ENCODE results near the gene ASIP. TPM values are rescaled to one million over a fixed set of nuclear protein-coding genes. Genes with fewer than 3 reads are reported as not detected.

The ASIP gene
- total RNA-seq, 1 donor from 2014 or later: not detected

- Mint-ChIP-seq H3K4me3 (peak overlapping the region; percentile 45), H3K4me1 (ENCODE audit: low read depth) (no peaks in the 10 kb centered on the region), H3K9me3 (no peaks in the 10 kb centered on the region), H3K36me3 (ENCODE audit: low read depth) (no peaks in the 10 kb centered on the region), H3K27me3 (ENCODE audit: insufficient read depth) (peaks cover 23% of the 10 kb centered on the region), H3K27ac (no peak overlapping the region)
- intact Hi-C loops (cut with micrococcal nuclease): loop anchor here (1.0 to 2.0 kb wide), 9 partner anchors 9 to 457 kb away; partner anchors contain the start of genes AHCY, DYNLRB1, ITCH and TP53INP2
- no peak for DNase-seq (ENCODE audit: low spot score)
Observed at GRCh38 chr20:34312024-34312460, 70.8 kb downstream of the ASIP start.

GRCh38 chr20:34312544-34313217, 71.5 kb downstream of the ASIP start:
- Mint-ChIP-seq H3K4me3 (no peak overlapping the region), H3K4me1 (ENCODE audit: low read depth) (no peaks in the 10 kb centered on the region), H3K9me3 (no peaks in the 10 kb centered on the region)

DNA sequence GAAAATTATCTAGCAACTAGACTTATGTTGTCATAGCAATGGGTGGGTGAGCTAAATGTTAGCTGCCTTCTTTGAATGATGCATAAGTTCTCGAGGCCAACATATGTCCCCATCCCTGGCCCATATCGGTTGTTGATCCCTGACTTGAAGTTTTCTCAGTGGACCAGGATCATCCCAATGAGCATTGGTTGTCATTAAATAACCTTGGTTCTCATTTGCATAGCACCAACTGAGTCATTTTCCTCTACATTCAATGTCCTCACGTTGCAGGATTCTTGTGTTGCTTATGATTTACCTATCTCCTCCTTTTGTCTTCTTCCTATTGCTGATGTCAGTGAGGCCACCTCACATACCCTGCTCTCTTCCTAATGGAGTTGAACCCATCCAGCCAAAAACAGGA, 74.0 kb downstream of the ASIP start:
- H3K4me3 Mint-ChIP-seq: no peak overlapping the region
- H3K27me3 Mint-ChIP-seq (ENCODE audit: insufficient read depth): peaks cover 34% of the 10 kb centered on the region
- DNase-seq (ENCODE audit: low spot score): no peak
- no peaks in the 10 kb centered on the region for H3K9me3 Mint-ChIP-seq
- intact Hi-C loops (cut with micrococcal nuclease): no loop called here
- H3K27ac Mint-ChIP-seq: no peak overlapping the region
- no peaks in the 10 kb centered on the region for H3K4me1 Mint-ChIP-seq (ENCODE audit: low read depth)
- H3K36me3 Mint-ChIP-seq (ENCODE audit: low read depth): no peaks in the 10 kb centered on the region

More at GRCh38 chr20:34312544-34313217, 71.5 kb downstream of the ASIP start:
- Mint-ChIP-seq H3K27ac (no peak overlapping the region), H3K27me3 (ENCODE audit: insufficient read depth) (peaks cover 27% of the 10 kb centered on the region), H3K36me3 (ENCODE audit: low read depth) (no peaks in the 10 kb centered on the region)
- DNase-seq (ENCODE audit: low spot score): peak; percentile 80
- intact Hi-C loops (cut with micrococcal nuclease): loop anchor here (1.0 to 2.0 kb wide), 9 partner anchors 9 to 457 kb away; partner anchors contain the start of genes AHCY, DYNLRB1, ITCH and TP53INP2

- H3K27ac Mint-ChIP-seq: no peak overlapping the region
- peaks cover 32% of the 10 kb centered on the region for H3K27me3 Mint-ChIP-seq (ENCODE audit: insufficient read depth)
- no peaks in the 10 kb centered on the region for H3K4me1 Mint-ChIP-seq (ENCODE audit: low read depth)
- intact Hi-C loops (cut with micrococcal nuclease): no loop called here
- H3K9me3 Mint-ChIP-seq: no peaks in the 10 kb centered on the region
- H3K36me3 Mint-ChIP-seq (ENCODE audit: low read depth): no peaks in the 10 kb centered on the region
- no peak overlapping the region for H3K4me3 Mint-ChIP-seq
- DNase-seq (ENCODE audit: low spot score): no peak
Observed at GRCh38 chr20:34316196-34316814, 75.1 kb downstream of the ASIP start.

Other genes with a start within 250 kb of the ASIP start
- gene RALY, start 247.5 kb upstream of the ASIP start, total RNA-seq: 147 TPM in 2 replicates
- gene EIF2S2, start 129.2 kb upstream of the ASIP start, total RNA-seq: 99.8 and 105 TPM in 2 replicates
- gene AHCY, start 61.9 kb downstream of the ASIP start, total RNA-seq: 130 and 132 TPM in 2 replicates
- 55.6 and 66.4 TPM in 2 replicates for gene ITCH, start 121.8 kb downstream of the ASIP start, total RNA-seq